RWPE2 (cell line): Measurements from ENCODE around the gene ADGRG2.

ENCODE experiments used
- ATAC-seq: fragments of 200-7000 bp; cut with Tn5 transposase; 3 replicates; pipeline ENCODE4 v1.9.1; 2021; ENCODE audit warnings: low read depth
- DNase-seq: peaks from one replicate; pipeline ENCODE4 v3.0.0-alpha.2; 2020; ENCODE audit warnings: low spot score
- H3K27ac ChIP-seq: fragments of 450-650 bp; 2 replicates; pipeline ENCODE4 v1.5.1; 2017; ENCODE audit warnings: mild to moderate bottlenecking; ENCODE audit not compliant: poor library complexity, severe bottlenecking
- H3K27me3 ChIP-seq: fragments of 250-450 bp; sonication (Bioruptor Pico); 2 replicates; pipeline ENCODE4 v1.5.1; 2021; ENCODE audit warnings: mild to moderate bottlenecking, moderate library complexity; ENCODE audit not compliant: insufficient read depth, poor library complexity, severe bottlenecking
- H3K36me3 ChIP-seq: fragments of 250-450 bp; sonication (Bioruptor Pico); 2 replicates; pipeline ENCODE4 v1.5.1; 2020; ENCODE audit warnings: low read depth, mild to moderate bottlenecking, moderate library complexity
- H3K4me1 ChIP-seq: fragments of 250-450 bp; sonication (Bioruptor Pico); 2 replicates; pipeline ENCODE4 v1.5.1; 2021; ENCODE audit warnings: mild to moderate bottlenecking, moderate library complexity; ENCODE audit not compliant: insufficient read depth, poor library complexity, severe bottlenecking
- H3K4me3 ChIP-seq: fragments of 250-450 bp; sonication (Bioruptor Pico); 2 replicates; pipeline ENCODE4 v1.5.1; 2021; ENCODE audit warnings: mild to moderate bottlenecking, moderate library complexity; ENCODE audit not compliant: severe bottlenecking
- H3K9me3 ChIP-seq: fragments of 250-450 bp; sonication (Bioruptor Pico); 2 replicates; pipeline ENCODE4 v1.5.1; 2021; ENCODE audit warnings: mild to moderate bottlenecking, moderate library complexity; ENCODE audit not compliant: severe bottlenecking
- CTCF ChIP-seq: fragments of 450-650 bp; IDR thresholded peaks from one replicate; pipeline ENCODE4 v1.5.1; 2017; ENCODE audit warnings: mild to moderate bottlenecking, moderate library complexity; ENCODE audit not compliant: poor library complexity, severe bottlenecking

Gene ADGRG2

GRCh38 chrX:19005909-19006308 is 116.4 kb downstream of the ADGRG2 start:
- Histone ChIP-seq H3K36me3 (no peaks in the 10 kb centered on the region), H3K9me3 (no peaks in the 10 kb centered on the region), H3K27ac (no peak overlapping the region), H3K4me3 (no peak overlapping the region), H3K4me1 (no peaks in the 10 kb centered on the region), H3K27me3 (no peaks in the 10 kb centered on the region)
- peak; percentile 34 for TF ChIP-seq CTCF
- ATAC-seq (no peak), DNase-seq (no peak)

- no peak overlapping the region for H3K27ac ChIP-seq
- H3K4me3 ChIP-seq = no peak overlapping the region
- TF ChIP-seq CTCF = no peak
- no peak for DNase-seq
- no peaks in the 10 kb centered on the region for H3K36me3 ChIP-seq
- no peaks in the 10 kb centered on the region for H3K27me3 ChIP-seq
- H3K4me1 ChIP-seq = no peaks in the 10 kb centered on the region
- H3K9me3 ChIP-seq = no peaks in the 10 kb centered on the region
- ATAC-seq = no peak
Observed at GRCh38 chrX:19003756-19004155, 118.5 kb downstream of the ADGRG2 start.

- no peaks in the 10 kb centered on the region for H3K27me3 ChIP-seq
- ATAC-seq (no peak), DNase-seq (no peak)
- no peak for TF ChIP-seq CTCF
- H3K36me3 ChIP-seq = no peaks in the 10 kb centered on the region
- no peak overlapping the region for H3K4me3 ChIP-seq
- H3K9me3 ChIP-seq = no peaks in the 10 kb centered on the region
- H3K4me1 ChIP-seq = peaks cover 27% of the 10 kb centered on the region
- H3K27ac ChIP-seq = no peak overlapping the region
Observed at GRCh38 chrX:18998653-18999052, 123.6 kb downstream of the ADGRG2 start.

- DNase-seq (no peak), ATAC-seq (no peak)
- Histone ChIP-seq H3K27ac (no peak overlapping the region), H3K9me3 (no peaks in the 10 kb centered on the region), H3K27me3 (no peaks in the 10 kb centered on the region), H3K36me3 (no peaks in the 10 kb centered on the region), H3K4me3 (no peak overlapping the region), H3K4me1 (peaks cover 27% of the 10 kb centered on the region)
- TF ChIP-seq CTCF = no peak
Observed at GRCh38 chrX:18997916-18998315, 124.4 kb downstream of the ADGRG2 start.

- DNase-seq = no peak
Observed at GRCh38 chrX:18996536-18996935, 125.7 kb downstream of the ADGRG2 start.

More at GRCh38 chrX:18996536-18996935, 125.7 kb downstream of the ADGRG2 start:
- Histone ChIP-seq H3K27me3 (no peaks in the 10 kb centered on the region), H3K9me3 (no peaks in the 10 kb centered on the region), H3K36me3 (no peaks in the 10 kb centered on the region), H3K4me3 (no peak overlapping the region), H3K4me1 (peaks cover 27% of the 10 kb centered on the region), H3K27ac (peak overlapping the region; percentile 96)
- ATAC-seq = no peak
- TF ChIP-seq CTCF = no peak
